GM21723 (cell line): ENCODE data around the gene GDF15.
"Not testable (repeated sequence)": the region's sequence is repeated elsewhere in the genome, so short reads cannot be mapped to it uniquely, and the experiment has no call there.

Source experiments
- ATAC-seq: cut with Tn5 transposase; IDR thresholded peaks from one replicate; pipeline ENCODE4 v1.9.1; 2021; ENCODE audit warnings: mild to moderate bottlenecking, moderate library complexity; ENCODE audit not compliant: unreplicated experiment

Gene GDF15

GRCh38 chr19:18390065-18390907 lies 4.3 kb downstream of the GDF15 start:
- ATAC-seq, result no peak

GRCh38 chr19:18391509-18392075 lies 5.6 kb downstream of the GDF15 start:
- no peak for ATAC-seq

- no peak for ATAC-seq
Observed at GRCh38 chr19:18392417-18392816, 6.5 kb downstream of the GDF15 start.

- no peak for ATAC-seq
Observed at GRCh38 chr19:18392926-18393325, 7.0 kb downstream of the GDF15 start.

GRCh38 chr19:18393836-18394235 lies 7.9 kb downstream of the GDF15 start:
- ATAC-seq, result no peak

- no peak for ATAC-seq
Observed at GRCh38 chr19:18396471-18397241, 10.7 kb downstream of the GDF15 start.

GRCh38 chr19:18397242-18398202 lies 11.6 kb downstream of the GDF15 start, which contains the start of gene LRRC25:
Gene LRRC25 (minus strand): TSS chr19:18397622. CDS start chr19:18396963, 659 bp downstream.
- no peak for ATAC-seq

GRCh38 chr19:18399008-18399407 lies 13.1 kb downstream of the GDF15 start:
- ATAC-seq, result no peak

GRCh38 chr19:18401580-18402112 lies 15.7 kb downstream of the GDF15 start:
- no peak for ATAC-seq

GRCh38 chr19:18402455-18403248 lies 16.7 kb downstream of the GDF15 start:
- ATAC-seq, result not testable (repeated sequence)

GRCh38 chr19:18405754-18406153 lies 19.8 kb downstream of the GDF15 start:
- not testable (repeated sequence) for ATAC-seq

- no peak for ATAC-seq
Observed at GRCh38 chr19:18406749-18407148, 20.8 kb downstream of the GDF15 start.

GRCh38 chr19:18408053-18408476 lies 22.1 kb downstream of the GDF15 start:
- no peak for ATAC-seq

GRCh38 chr19:18412610-18413239 lies 26.8 kb downstream of the GDF15 start:
- ATAC-seq, result no peak

- ATAC-seq, result no peak
Observed at GRCh38 chr19:18414504-18415177, 28.7 kb downstream of the GDF15 start.

GRCh38 chr19:18415178-18415867 lies 29.4 kb downstream of the GDF15 start:
- ATAC-seq, result no peak

GRCh38 chr19:18416778-18417249 lies 30.9 kb downstream of the GDF15 start:
- ATAC-seq, result no peak
